NCI-H345 treated with DMSO at 0.1 percent for 48 hours (cell line): Measurements from ENCODE around the gene ZNF503.

Experiments used
- DNase-seq: peaks from one replicate; lab custom pipeline; 2025; ENCODE audit not compliant: unreplicated experiment; lab: John Stamatoyannopoulos, UW

Gene ZNF503, protein sequence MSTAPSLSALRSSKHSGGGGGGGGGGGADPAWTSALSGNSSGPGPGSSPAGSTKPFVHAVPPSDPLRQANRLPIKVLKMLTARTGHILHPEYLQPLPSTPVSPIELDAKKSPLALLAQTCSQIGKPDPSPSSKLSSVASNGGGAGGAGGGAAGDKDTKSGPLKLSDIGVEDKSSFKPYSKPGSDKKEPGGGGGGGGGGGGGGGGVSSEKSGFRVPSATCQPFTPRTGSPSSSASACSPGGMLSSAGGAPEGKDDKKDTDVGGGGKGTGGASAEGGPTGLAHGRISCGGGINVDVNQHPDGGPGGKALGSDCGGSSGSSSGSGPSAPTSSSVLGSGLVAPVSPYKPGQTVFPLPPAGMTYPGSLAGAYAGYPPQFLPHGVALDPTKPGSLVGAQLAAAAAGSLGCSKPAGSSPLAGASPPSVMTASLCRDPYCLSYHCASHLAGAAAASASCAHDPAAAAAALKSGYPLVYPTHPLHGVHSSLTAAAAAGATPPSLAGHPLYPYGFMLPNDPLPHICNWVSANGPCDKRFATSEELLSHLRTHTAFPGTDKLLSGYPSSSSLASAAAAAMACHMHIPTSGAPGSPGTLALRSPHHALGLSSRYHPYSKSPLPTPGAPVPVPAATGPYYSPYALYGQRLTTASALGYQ

DNA sequence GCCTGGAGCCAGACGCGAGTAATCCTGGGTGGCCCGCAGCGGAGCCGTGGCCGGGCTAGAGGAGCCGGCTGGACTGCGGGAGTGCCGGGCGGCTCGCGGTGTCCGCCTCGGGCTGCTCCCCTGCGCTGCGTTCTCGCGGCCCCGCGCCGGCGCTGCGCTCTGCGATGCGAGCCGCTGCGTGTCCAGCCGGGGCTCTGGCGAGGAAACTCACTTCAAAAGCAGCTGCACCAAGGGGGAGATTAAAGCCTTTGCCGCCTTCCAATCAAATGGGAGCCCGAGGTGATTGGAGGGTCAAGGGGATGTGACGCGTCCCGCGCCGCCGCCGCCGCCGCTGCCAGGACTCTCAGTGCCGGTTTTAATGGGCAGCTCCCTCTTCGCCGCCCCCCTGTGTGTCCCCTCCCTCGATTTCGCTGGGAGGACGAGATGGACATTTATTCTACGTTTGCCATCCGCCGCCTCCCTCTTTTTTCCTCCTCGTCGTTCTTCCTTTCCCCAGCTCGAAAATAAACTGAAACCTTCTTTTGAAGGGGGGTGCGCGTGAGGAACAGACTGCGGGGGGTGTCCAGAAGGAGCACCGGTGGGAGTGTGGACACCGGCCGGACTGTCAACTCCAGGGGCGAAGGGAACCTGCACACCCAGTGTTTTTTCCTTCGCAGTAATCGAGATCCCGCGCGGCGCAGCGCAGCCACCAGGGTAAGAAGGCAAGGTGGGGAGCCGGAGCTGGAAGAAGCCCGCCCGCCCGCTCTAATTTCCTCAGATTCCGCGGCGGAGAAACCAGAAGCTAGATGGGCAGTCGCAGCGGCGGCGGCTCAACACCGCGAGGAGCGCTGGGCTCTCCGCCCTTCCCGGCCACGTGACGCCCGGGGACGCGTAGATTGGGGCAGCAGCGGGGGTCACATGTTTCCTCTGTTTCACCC, at the start of gene ZNF503:
Gene ZNF503 (minus strand): TSS at position 196 of the 917 bp plus-strand sequence. CDS start 345 bp downstream, outside the sequence.
- peak; percentile 87 for DNase-seq

DNA sequence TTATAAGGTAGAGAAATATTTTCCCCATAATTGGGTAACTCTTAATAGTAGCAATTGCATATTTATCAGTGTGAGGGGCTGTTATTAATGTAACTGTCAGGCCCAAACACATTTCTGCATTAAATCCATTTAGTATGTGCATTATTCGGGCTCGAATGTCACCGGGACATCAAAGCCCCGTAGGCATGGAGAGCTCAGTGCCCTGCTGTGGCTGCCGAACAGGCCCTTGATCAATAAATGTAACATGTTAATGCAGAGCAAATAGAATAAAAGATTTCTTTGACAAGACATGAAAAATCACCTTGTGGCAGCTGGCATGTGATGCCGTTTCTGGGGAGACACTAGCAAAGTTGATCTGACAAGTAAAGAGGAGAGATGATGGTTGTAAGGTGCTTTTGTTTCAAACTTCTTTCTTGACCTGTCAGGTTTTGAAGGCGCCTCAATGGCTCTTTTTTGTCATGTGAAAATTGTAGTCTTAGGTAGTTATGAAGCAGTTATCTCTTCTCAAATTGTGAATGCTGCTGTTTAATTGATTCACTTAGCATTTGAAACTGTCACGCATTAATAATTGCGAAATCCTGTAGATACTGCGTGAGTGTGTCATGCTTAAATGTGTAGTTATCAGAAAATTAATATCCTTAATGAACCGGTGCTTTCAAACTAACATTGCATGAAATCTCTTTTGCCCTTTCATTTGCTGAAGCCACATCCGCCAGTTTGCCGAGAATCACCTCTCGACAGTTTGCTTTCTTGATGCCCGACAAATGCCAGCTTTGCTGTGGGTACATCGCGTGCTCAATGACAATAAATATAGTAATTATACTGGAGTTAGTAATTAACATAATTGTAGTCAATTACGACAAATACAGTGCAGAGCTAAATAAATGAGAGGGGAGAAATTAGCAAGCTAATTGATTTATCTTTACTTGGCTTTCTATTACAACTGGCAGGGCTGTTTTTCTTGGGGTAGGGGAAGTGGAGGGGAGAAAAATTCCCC, 49.4 kb upstream of the ZNF503 start:
- DNase-seq: no peak

DNA sequence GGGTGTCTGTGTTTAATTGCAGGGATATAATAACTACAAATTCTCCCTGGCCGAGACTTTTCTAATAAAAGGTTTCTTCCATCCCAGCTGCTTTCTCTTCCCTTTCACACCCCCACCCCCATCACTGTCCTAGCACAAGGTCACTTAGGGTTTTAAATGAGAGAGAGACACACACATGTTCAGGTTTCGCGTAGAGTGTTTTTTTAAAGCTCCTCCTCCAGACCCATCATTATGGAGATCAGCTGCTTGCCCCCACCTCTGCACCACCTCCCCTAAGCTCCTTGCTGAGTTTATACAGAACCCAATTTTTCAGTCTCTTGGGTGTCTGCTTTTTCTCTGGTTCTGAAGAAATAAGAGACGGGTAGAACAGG, 48.5 kb upstream of the ZNF503 start:
- no peak for DNase-seq

DNA sequence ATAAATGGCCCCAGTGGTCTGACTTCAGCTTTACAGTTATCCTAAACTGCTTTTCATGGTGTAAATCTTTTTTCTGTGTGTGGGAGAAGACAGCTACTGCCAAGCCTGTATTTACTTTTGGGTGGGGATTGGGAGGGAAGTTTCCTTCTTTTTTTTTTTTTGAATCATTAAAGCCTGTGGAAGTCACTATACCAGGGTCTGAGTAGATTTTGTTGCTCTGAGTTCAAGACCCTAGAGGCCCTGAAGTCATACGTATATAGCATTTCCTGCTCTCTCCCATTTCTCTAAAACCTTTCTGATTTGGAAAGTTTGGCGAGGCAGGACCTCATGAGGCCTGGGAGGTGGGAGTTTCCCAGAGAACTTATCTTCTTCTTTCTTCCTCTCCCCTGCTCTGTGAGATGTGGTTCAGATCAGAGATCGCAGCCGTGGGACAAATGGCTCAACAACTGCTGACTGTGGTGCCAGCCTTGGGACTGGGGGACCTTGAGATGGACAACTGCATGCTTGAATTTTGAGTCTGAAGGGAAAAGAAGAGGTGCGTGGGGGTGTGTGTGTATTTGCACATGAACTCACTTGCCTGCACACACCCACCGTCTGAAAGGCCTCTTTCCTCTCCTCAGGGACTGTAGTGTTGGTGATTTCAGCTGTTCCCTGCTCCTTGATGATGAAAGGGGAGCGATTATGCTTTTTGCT, 48.0 kb upstream of the ZNF503 start:
- no peak for DNase-seq

DNA sequence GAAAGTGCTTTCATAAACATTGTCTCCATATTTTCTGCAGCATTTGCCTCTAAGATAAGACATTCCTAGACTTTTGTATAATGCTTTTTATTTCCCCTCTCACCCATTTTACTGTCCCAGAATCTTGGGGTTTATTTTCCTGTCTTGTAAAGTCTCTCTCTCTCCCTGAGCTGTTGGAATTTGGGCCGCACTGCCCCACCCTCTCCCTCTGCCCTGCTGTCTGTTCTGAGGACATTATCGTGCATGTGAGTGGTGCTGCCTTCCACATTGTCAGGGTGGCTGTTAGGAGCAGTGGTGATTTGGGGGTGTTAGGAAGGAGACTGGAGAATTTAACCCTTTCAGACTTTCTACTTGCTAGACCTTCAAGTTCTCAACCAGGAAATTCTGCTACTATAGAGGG, 46.6 kb upstream of the ZNF503 start:
- DNase-seq: no peak

DNA sequence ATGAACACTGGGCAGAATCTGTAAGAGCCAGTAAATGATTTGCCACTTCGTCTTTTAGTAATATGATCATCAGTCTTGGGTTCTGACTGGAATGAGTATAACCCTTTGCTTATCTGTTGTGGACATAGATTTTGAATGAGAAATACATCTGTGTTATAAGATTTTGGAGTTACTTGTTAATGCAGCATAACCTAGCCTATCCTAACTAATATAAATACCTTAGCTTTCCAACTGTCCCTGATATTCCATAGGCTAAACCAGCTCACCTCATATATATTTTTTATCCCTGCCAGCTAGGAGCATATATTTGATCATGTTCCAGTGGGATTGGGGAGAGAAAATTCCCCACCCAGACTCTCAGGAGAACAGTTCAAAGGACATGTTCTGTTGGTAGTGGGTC, 44.9 kb upstream of the ZNF503 start:
- no peak for DNase-seq

DNA sequence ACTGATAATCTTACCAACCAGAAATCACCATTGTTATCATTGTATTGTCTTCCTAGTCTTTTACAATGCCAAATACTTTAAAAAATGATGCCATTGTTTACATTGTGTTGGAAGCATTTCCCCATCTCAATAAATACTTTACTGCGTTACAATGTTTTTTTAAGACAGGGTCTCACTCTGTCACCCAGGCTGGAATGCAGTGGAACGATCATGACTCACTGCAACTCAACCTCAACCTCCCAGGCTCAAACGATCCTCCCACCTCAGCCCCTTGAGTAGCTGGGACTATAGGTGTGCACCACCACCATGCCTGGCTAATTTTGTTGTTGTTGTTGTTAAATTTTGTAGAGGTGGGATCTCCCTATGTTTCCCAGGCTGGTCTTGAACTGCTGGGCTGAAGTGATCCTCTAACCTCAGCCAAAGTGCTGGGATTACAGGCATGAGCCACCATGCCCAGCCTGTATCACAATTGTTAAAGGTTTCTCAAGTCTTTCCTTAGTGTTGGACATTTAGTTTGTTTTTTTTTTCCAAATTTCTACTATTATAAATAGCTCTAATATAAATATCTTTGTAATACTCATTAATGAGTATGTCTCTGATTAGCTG, 43.3 kb upstream of the ZNF503 start:
- DNase-seq: no peak

DNA sequence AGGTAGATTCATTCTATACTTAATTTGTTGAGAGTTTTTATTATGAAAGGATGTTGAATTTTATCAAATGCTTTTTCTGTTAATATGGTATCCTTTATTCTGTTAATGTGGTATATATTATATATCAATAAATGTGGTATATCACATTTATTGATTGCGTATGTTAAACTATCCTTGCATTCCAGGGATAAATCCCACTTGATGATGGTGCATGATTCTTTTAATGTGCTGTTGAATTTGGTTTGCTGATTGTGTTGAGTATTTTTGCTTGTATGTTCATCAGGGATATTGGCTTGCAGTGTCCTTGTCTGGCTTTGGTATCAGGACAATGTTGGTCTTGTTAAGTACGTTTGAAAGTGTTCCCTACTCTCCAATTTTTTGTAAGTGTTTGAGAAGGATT, 41.8 kb upstream of the ZNF503 start:
- no peak for DNase-seq

DNA sequence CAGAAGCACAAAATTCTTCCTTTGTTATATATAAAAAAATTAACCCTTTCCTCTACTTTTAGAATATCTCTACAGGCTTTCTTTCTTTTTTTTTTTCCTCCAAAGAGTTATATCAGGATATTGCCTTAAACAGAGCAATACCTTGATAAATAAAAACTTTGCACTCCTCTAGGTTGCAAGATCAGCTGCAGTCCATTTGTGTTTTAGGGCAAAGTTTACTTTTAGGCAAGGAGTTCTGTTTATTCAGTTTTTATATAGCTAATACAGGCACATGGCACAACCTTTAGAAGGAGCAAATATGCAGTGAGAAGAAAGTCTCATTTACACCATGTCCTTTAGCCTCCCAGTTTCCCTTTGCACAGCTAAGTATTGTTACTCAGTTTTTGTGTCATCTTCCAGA, 40.1 kb upstream of the ZNF503 start:
- DNase-seq: no peak

DNA sequence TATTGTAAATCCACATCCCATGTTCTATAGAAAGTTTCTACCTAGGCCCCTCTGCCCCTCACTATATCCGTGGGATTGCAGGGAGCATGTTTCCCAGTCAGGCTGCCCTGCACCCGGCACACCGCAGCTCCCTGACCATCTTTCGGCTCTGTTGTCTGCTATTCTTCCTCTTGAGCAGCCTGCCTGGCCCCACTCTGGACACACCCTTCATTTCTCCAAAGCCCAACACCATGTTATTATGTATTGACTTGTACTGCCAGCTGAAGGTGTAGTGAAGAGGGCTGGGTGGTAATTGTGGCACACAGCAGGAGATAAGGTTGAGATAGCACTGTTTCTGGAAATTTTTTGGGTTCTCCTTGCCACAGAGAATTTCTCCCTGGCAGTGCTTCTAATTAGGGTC, 39.6 kb upstream of the ZNF503 start:
- DNase-seq: no peak

DNA sequence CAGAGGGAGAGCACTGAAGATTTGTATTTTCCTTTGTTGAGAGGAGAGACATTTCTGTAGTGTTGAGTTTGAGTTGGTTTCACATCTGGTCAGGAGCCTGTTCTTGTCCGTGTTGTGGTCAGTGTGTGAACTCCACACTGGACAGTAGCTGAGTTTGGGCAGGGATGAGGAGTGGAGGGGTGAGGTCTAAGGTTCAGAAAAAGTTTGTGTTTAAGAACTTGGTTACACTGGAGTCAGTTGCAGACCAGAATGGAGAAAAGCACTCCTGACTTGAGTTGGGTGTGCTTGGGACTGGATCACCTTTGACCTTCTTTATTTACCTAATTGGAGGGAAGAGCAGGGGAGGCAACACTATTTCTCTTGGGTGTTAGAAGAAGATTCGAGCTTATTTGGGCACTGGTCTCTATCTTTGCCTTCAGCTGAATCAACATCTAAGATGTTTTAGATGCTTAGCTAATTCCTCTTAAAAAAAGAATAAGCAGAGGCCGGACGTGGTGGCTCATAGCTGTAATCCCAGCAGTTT, 38.8 kb upstream of the ZNF503 start:
- DNase-seq: no peak

DNA sequence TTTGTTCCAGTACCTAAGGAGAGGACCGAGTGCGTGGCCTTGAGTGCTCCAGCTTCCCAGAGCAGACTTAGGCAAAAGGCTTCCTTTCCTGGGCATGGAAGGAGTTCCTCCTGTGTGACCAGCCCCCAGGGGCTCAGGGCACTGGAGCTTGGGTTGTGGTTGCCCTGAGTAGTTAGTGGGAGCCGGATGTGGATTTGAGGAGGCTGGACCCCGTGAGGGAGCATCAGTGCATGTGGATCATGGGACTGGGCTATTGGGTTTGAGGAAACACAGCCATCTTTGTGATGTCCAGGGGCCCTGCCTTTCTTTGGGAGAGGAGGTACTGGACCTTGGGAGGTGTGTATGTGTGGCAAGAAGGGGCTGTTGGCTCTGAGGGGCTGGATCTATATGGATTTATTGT, 38.2 kb upstream of the ZNF503 start:
- no peak for DNase-seq

DNA sequence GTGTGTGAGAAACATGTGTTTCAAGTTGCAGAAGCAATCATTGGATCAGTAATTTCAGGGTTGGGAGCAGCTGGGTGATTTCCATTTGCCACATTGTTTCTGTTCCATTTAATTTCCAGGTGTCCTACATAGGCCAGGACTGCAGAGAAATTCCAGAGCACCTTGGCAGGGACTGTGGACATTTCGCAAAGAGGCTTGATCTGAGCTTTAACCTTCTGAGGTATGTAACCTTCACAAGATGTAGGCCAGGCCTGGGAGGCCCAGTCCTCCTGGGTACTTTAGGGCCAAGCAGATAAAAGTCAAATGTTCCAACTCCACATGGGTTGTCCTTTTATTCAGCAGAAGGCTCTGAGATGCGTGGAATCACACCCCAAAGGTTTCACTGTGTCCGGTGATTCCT, 36.7 kb upstream of the ZNF503 start:
- DNase-seq: no peak

DNA sequence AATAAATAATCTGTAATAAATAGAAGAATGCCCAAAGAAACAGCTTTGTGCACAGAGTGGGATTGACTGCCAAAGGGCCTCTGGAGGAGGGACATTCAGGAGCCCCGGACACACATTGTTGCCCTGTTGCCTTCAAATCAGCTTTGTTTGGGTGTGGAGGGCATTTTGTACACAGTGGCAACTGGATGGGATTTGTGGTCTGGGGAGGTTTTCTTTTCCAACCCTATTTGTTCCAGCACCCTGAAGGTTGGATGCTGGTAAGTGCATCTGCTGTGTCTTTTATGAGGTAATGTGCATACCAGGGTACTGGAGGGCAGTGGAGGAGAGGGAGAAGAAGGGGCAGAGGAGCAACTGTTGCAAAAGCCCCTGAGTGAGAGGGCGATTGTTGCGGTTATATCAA, 36.1 kb upstream of the ZNF503 start:
- DNase-seq: no peak

DNA sequence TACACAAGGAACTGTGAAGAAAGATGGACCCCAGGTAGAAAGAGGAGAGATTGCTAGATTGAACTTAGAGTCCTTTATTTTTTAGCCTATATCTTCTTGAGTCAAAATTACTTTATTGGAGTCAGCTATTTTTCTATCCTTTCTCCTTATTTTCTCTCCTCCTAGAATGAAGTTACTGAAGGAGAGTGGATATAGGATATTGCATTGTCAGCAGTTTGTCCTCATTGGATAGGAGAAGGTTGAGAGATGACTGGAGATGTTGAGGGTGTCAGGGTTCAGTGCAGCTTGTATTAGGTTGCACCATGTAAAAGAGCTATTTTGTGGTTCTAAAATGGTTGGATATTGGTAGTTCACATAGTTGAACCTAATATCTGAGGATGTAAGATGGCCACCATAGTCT, 35.3 kb upstream of the ZNF503 start:
- no peak for DNase-seq

DNA sequence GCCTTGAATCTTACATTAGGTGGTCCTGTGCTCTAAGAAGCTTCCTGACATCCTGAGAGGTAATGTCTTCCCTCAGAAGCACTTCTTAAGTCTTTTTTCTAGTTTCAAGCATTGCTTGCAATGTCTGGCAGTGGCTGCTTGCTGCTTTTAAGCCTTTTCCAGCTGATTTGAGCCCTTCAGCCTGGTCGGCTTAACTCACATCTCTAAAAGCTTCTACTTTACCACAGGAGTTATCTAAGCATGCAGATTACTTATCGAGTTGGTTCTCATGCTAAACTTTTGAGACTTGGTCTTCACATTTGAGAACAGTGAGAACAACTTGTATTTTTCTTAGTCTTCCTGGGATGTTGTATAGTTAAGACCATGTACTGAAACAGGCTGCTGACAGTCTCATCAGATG, 33.7 kb upstream of the ZNF503 start:
- no peak for DNase-seq

DNA sequence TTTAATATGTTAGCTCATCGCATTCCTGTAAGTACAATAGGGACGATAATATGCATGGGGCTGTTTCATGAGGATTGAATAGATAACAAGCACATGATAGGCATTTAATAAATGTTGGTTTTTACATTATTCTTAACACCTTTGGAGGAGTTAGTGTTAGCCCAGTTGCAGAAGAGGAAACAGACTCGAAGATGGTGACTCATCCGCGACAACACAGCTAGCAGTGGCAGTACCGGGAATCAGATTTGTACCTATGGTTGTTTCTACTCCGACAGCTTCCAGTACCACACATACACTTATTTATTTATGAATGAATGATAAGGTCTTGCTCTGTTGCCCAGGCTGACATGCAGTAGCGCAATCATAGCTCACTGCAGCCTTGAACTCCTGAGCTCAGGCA, 32.7 kb upstream of the ZNF503 start:
- DNase-seq: no peak

DNA sequence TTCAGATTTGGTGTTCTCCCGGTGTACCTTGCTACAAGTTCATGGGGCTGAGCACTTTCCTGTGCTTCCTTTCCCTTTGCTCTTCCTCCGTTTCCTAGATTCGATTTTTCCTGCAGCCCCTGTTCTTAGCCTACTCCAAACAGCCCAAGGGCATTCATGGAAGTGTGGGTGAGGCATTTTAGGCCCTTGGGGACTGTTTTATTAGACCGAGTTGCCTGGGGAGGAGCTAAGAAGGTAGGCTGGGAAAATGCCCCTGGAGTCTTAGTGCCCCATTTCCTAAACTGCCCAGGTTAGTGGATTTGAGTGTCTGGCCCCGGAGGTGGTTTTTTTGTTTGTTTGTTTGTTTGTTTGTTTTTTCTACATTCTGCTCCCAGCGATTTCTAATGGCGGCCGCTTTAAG, 31.7 kb upstream of the ZNF503 start:
- DNase-seq: no peak

DNA sequence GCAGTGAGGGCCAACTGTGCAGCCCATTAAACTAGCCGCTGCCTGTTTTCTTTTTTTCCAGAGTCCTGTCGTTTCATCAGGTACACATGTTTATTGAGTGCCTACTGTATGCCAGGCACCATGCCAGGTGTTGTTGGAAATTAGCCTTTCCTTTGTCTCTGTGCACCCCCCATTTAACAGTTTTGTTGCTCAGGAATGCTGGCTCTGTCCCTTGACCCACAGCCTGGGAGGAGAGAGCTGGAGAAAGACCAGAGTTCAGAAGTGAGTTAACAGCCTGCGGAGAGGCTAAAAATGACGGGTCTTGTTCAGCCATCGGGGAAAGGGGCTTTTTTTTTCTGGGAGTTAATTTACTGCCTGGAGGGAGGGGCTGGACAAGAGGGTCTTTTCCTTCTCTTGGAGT, 31.2 kb upstream of the ZNF503 start:
- no peak for DNase-seq
